Upper lobe of left lung (tissue), 6 donors: ENCODE measurements around the gene ERCC6L2. TPM values are rescaled to one million over a fixed set of nuclear protein-coding genes. Genes with fewer than 3 reads are reported as not detected.

Experiments used
- ATAC-seq, 2 donors: fragments of 200-7000 bp; cut with Tn5 transposase; one replicate each; pipeline ENCODE4 v1.9.1; 2022; ENCODE audit warnings: mild to moderate bottlenecking in 2 of 2, moderate library complexity in 2 of 2; ENCODE audit not compliant: low FRiP score in 2 of 2
- DNase-seq, 2 donors: peaks; one replicate each; pipeline ENCODE4 v3.0.0-alpha.2; 2019 to 2020
- H3K27ac ChIP-seq, 4 donors: fragments of 200-600 bp; sonication (generic); one replicate each; pipeline ENCODE4 v1.5.1; 2016 to 2019
- H3K27me3 ChIP-seq, 4 donors: fragments of 200-600 bp; sonication (generic); one replicate each; pipeline ENCODE4 v1.5.1; 2017 to 2019
- H3K36me3 ChIP-seq, 4 donors: fragments of 200-600 bp; sonication (generic); one replicate each; pipeline ENCODE4 v1.5.1; 2016 to 2019
- H3K4me1 ChIP-seq, 4 donors: fragments of 200-600 bp; sonication (generic); one replicate each; pipeline ENCODE4 v1.5.1; 2018 to 2019
- H3K4me3 ChIP-seq, 4 donors: fragments of 200-600 bp; sonication (generic); one replicate each; pipeline ENCODE4 v1.5.1; 2017 to 2019; ENCODE audit warnings: mild to moderate bottlenecking in 2 of 4, moderate library complexity in 1 of 4
- H3K9me3 ChIP-seq, 4 donors: fragments of 200-600 bp; sonication (generic); one replicate each; pipeline ENCODE4 v1.5.1; 2018 to 2019
- EP300 ChIP-seq, 4 donors: sonication (generic); formaldehyde crosslinking; IDR thresholded peaks; one replicate each; pipeline ENCODE4 v1.5.1; 2017; ENCODE audit warnings: antibody characterized with exemption in 4 of 4, control low read depth in 2 of 4
- POLR2A ChIP-seq, 4 donors: fragments of 450-650 bp; IDR thresholded peaks; one replicate each; pipeline ENCODE4 v1.5.1; 2016 to 2017; ENCODE audit warnings: antibody characterized with exemption in 4 of 4, mild to moderate bottlenecking in 2 of 4
- POLR2AphosphoS5 ChIP-seq, 2 donors: sonication (generic); formaldehyde crosslinking; IDR thresholded peaks; one replicate each; pipeline ENCODE4 v1.5.1; 2017; ENCODE audit warnings: antibody characterized with exemption in 2 of 2
- WGBS, 2 donors: methylation state at CpG; one replicate each; pipeline ENCODE4 v1.1.5; 2017 to 2018; 5-methylcytosine and 5-hydroxymethylcytosine counted together
- total RNA-seq, 6 donors: library from RNA; depleted of rRNA in 4 of 6; stranded (reverse); fragments of >200 nt in 4 of 6; gene quantifications; one replicate each; pipeline versions ENCODE4 v1.1.0 to v1.2.1, GENCODE V29; 2016 to 2021
- TF ChIP-seq, protein P1 (sequence below), 6 experiments: fragments of 450-650 bp in 4 of 6; fragments of 200-600 bp in 2 of 6; sonication (generic) in 2 of 6; IDR thresholded peaks; one replicate each; pipeline ENCODE4 v1.5.1; 2016 to 2019; ENCODE audit warnings: antibody characterized with exemption in 6 of 6
- donor health status: DM: no; HTN: no; CAD: no; lungs with moderate emphysema.
- donor health status: DM: no; HTN: yes; CAD: no; lungs with severe emphysema.

The ERCC6L2 gene
- total RNA-seq, 6 donors from 2014 or later = 37.3 to 117 (median 67.8) TPM

DNA sequence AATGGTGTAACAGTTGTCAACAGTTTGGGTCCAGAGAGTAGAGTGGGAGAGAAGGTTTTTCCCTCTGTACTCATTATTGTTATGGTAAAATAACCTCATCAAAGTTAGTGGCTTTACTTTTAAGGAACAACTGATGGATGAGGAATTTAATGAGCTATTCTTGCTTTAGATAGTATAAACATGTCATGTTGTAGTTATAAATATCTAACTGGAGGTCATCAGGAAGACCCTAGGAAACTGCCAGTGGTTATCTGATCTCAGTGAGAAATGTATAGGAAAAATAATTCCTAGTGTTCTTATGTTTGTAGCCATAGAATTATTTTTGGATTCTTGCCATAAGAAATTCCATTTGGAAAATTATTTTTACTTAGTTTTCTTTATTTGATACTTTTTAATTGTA, 4.1 kb downstream of the ERCC6L2 start:
- DNase-seq (no peak), ATAC-seq (no peak)
- TF ChIP-seq POLR2AphosphoS5 (IDR thresholded peaks at IDR 0.05) (no peak), EP300 (IDR thresholded peaks at IDR 0.05) (no peak), POLR2A (IDR thresholded peaks at IDR 0.05) (no peak)
- TF ChIP-seq, protein P1, sequence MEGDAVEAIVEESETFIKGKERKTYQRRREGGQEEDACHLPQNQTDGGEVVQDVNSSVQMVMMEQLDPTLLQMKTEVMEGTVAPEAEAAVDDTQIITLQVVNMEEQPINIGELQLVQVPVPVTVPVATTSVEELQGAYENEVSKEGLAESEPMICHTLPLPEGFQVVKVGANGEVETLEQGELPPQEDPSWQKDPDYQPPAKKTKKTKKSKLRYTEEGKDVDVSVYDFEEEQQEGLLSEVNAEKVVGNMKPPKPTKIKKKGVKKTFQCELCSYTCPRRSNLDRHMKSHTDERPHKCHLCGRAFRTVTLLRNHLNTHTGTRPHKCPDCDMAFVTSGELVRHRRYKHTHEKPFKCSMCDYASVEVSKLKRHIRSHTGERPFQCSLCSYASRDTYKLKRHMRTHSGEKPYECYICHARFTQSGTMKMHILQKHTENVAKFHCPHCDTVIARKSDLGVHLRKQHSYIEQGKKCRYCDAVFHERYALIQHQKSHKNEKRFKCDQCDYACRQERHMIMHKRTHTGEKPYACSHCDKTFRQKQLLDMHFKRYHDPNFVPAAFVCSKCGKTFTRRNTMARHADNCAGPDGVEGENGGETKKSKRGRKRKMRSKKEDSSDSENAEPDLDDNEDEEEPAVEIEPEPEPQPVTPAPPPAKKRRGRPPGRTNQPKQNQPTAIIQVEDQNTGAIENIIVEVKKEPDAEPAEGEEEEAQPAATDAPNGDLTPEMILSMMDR (IDR thresholded peaks at IDR 0.05) = no peak
- Histone ChIP-seq H3K9me3 (no peaks in the 10 kb centered on the region), H3K36me3 (peaks cover 0 to 32% (median 2%) of the 10 kb centered on the region in 4 donors), H3K4me3 (no peak overlapping the region), H3K27me3 (no peaks in the 10 kb centered on the region), H3K4me1 (peaks cover 1 to 14% (median 10%) of the 10 kb centered on the region in 4 donors), H3K27ac (no peak overlapping the region)

DNA sequence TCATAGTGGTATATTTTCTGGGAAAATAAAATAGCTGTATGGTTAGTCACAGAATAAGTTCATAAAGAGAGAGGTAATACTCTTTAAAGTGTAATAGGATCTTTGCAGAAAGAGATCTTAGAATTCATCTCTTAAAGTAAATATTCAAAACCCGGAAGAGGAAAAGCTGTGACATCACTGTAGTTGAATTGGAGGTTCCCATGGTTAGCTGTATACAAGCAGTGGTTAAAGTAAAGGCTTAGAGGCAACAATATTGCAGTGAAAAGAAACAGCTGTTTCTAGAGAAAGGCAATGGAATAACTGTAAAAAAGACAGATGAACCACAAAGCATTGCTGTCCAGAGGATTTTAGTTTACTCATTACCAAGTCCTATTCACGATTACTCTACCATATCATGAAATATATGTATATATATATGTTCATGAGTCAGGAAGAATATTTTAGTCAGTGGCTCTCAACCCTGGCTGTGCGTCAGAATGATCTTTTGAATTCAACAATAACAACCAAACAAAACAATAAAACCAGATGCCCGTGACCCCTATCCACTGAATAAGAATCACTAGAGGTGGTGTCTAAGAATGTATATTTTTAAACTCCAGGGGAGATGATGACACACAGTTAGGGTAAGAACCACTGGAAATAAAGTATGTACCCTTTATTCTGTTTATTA, 4.7 kb downstream of the ERCC6L2 start:
- Histone ChIP-seq H3K4me3 (no peak overlapping the region), H3K27me3 (no peaks in the 10 kb centered on the region), H3K36me3 (peaks cover 0 to 32% (median 2%) of the 10 kb centered on the region in 4 donors), H3K27ac (peak overlapping the region in 1 of 4 donors; percentile 7), H3K9me3 (no peaks in the 10 kb centered on the region), H3K4me1 (peaks cover 0 to 11% (median 8%) of the 10 kb centered on the region in 4 donors)
- TF ChIP-seq POLR2A (IDR thresholded peaks at IDR 0.05) = no peak
- ATAC-seq (no peak), DNase-seq (no peak)
- WGBS, 2 donors = 71 to 72% methylated on average over 4 of the region's 4 CpGs

DNA sequence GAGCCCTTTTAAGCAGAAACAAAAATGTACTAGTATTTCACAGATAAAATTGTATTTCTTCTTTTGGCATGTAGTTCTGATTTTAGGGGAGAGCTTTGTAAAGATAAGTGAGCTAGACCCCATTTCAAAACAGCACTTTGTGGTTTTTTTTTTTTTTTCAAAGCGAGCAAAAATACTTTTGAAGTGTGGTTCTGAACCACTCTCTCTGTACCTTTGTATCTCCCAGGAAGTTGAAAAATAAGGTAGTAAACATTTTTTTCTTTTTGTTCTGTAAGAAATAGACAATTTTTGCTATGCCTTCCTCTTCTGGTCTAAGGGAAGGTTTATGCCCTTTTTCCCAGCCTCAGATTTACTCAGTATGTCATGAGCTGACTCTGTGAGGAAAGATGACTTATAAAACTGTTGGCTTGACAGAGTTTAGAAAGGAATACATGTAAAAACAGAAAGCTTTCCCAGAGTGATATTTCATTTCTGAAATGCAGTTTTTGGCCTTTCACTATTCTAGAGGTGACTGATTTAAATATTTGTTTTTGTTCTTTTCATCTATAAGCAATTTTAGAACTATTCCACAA, 12.5 kb downstream of the ERCC6L2 start:
- H3K4me1 ChIP-seq = no peaks in the 10 kb centered on the region
- H3K4me3 ChIP-seq = no peak overlapping the region
- TF ChIP-seq, protein P1 (IDR thresholded peaks at IDR 0.05) = no peak
- TF ChIP-seq EP300 (IDR thresholded peaks at IDR 0.05) (no peak), POLR2AphosphoS5 (IDR thresholded peaks at IDR 0.05) (no peak), POLR2A (IDR thresholded peaks at IDR 0.05) (no peak)
- DNase-seq = no peak
- WGBS, 2 donors = 52 to 71% methylated on average over 1 of the region's 1 CpG
- ATAC-seq = no peak
- H3K27ac ChIP-seq = peak overlapping the region in 1 of 4 donors; percentile 14
- H3K27me3 ChIP-seq = no peaks in the 10 kb centered on the region
- H3K36me3 ChIP-seq = peaks cover 0 to 14% (median 0%) of the 10 kb centered on the region in 4 donors
- peaks cover 0 to 8% (median 0%) of the 10 kb centered on the region in 4 donors for H3K9me3 ChIP-seq

DNA sequence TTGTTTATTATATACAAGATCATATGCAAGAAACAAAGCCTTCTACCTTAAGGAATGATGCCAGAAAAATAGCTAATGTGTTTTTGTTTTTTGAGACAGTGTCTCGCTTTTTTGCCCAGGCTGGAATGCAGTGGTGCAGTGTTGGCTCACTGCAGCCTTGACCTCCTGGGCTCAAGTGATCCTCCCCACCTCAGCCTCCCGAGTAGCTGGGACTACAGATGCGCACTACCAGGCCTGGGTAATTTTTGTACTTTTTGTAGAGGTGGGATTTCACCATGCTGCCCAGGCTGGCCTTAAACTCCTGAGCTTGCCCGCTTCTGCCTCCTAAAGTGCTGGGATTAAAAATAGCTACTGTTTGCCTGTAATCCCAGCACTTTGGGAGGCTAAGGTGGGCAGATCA, 15.1 kb downstream of the ERCC6L2 start:
- H3K36me3 ChIP-seq = no peaks in the 10 kb centered on the region
- TF ChIP-seq, protein P1 (IDR thresholded peaks at IDR 0.05) = no peak
- TF ChIP-seq POLR2AphosphoS5 (IDR thresholded peaks at IDR 0.05) = no peak
- no peak overlapping the region for H3K27ac ChIP-seq
- H3K27me3 ChIP-seq = no peaks in the 10 kb centered on the region
- H3K4me1 ChIP-seq = no peaks in the 10 kb centered on the region
- H3K9me3 ChIP-seq = peaks cover 0 to 8% (median 0%) of the 10 kb centered on the region in 4 donors
- 96 to 99% methylated on average over 4 of the region's 4 CpGs for WGBS, 2 donors
- DNase-seq (no peak), ATAC-seq (no peak)
- no peak overlapping the region for H3K4me3 ChIP-seq

DNA sequence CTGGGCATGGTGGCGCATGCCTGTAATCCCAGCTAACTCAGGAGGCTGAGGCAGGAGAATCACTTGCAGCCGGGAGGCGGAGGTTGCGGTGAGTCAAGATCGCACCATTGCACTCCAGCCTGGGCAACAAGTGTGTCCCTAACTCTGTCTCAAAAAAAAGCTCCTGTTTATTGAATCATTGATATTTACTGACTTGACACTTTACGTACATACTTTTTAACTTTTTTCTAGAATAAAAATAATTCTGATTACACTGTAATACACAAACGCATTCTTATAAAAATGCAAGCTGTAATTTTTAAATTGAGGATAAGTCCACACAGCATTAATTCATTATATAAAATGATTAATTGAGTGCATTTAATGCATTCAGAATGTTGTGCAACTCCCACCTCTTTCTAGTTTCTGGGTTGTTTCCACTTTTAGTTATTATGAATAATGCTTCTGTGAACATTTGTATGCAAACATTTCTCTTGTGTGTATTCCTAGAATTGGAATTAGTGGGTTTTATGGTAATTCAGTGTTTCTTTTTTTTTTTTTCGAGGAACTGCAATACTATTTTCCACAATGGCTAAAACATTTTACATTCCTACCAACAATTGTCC, 15.7 kb downstream of the ERCC6L2 start:
- Histone ChIP-seq H3K27me3 (no peaks in the 10 kb centered on the region), H3K4me3 (no peak overlapping the region), H3K4me1 (no peaks in the 10 kb centered on the region), H3K27ac (no peak overlapping the region), H3K9me3 (peaks cover 0 to 8% (median 0%) of the 10 kb centered on the region in 4 donors), H3K36me3 (no peaks in the 10 kb centered on the region)
- TF ChIP-seq EP300 (IDR thresholded peaks at IDR 0.05) (no peak), POLR2A (IDR thresholded peaks at IDR 0.05) (no peak), POLR2AphosphoS5 (IDR thresholded peaks at IDR 0.05) (no peak)
- TF ChIP-seq, protein P1 (IDR thresholded peaks at IDR 0.05) = no peak
- ATAC-seq = no peak
- DNase-seq = no peak
- WGBS, 2 donors = 85 to 93% methylated on average over 8 of the region's 8 CpGs
